Activated naive CD8-positive, alpha-beta T cell treated with anti-CD3 and anti-CD28 coated beads, Interleukin-2, amount 10 ng/mL, durations not matched to agents 7 days and 5 days (primary cell): ENCODE measurements around the gene SH2D1B. TPM values are rescaled to one million over a fixed set of nuclear protein-coding genes. Genes with fewer than 3 reads are reported as not detected.
"Not testable (repeated sequence)": the region's sequence is repeated elsewhere in the genome, so short reads cannot be mapped to it uniquely, and the experiment has no call there.

Experiments used
- ATAC-seq: fragments of 150-1000 bp; cut with Tn5 transposase; one replicate; pipeline ENCODE4 v1.10.0; 2021; ENCODE audit warnings: low read depth, moderate library complexity
- POLR2A ChIA-PET: fragments of 350-600 bp; sonication (Branson Sonifier 250); formaldehyde crosslinking; loops from one replicate; lab custom pipeline; 2021; ENCODE audit warnings: antibody characterized with exemption; lab: Charles Lee
- DNase-seq: peaks from one replicate; pipeline ENCODE4 v3.0.0; 2021
- H3K27ac Mint-ChIP-seq: one replicate; pipeline ENCODE4 v1.8.0; 2022; ENCODE audit warnings: mild to moderate bottlenecking, mixed read lengths
- H3K27me3 Mint-ChIP-seq: one replicate; pipeline ENCODE4 v1.8.0; 2022; ENCODE audit warnings: mild to moderate bottlenecking, moderate library complexity, mixed read lengths
- H3K36me3 Mint-ChIP-seq: one replicate; pipeline ENCODE4 v1.8.0; 2021; ENCODE audit warnings: mild to moderate bottlenecking, mixed read lengths
- H3K4me1 Mint-ChIP-seq: one replicate; pipeline ENCODE4 v1.8.0; 2021; ENCODE audit warnings: mixed read lengths
- H3K4me3 Mint-ChIP-seq: one replicate; pipeline ENCODE4 v1.8.0; 2022; ENCODE audit warnings: mild to moderate bottlenecking, moderate library complexity, mixed read lengths
- H3K9me3 Mint-ChIP-seq: one replicate; pipeline ENCODE4 v1.8.0; 2021; ENCODE audit warnings: mixed read lengths
- total RNA-seq, 2 experiments: library from RNA; stranded (reverse); gene quantifications; one replicate each; pipeline ENCODE4 v1.2.3, GENCODE V29; 2021

Gene SH2D1B
- total RNA-seq: not detected

GRCh38 chr1:162412002-162412401 lies at the start of gene SH2D1B:
TSS of gene SH2D1B (minus strand) at chr1:162412136. CDS start at chr1:162412016, 120 bp downstream.
- POLR2A ChIA-PET: no interaction called here
- no peak within 1 kb of the TSS for H3K4me3 Mint-ChIP-seq
- DNase-seq: no peak
- H3K27me3 Mint-ChIP-seq: peaks cover 6% of the 10 kb centered on the region
- no peaks in the 10 kb centered on the region for H3K36me3 Mint-ChIP-seq
- no peaks in the 10 kb centered on the region for H3K9me3 Mint-ChIP-seq
- no peak for ATAC-seq
- no peaks in the 10 kb centered on the region for H3K4me1 Mint-ChIP-seq
- H3K27ac Mint-ChIP-seq: no peak within 1 kb of the TSS

- POLR2A ChIA-PET: no interaction called here
- Mint-ChIP-seq H3K4me3 (no peak overlapping the region), H3K27me3 (no peaks in the 10 kb centered on the region), H3K4me1 (no peaks in the 10 kb centered on the region), H3K9me3 (no peaks in the 10 kb centered on the region), H3K27ac (no peak overlapping the region), H3K36me3 (no peaks in the 10 kb centered on the region)
- ATAC-seq: no peak
- DNase-seq: no peak
Measured at GRCh38 chr1:162458236-162458635, 46.3 kb upstream of the SH2D1B start.

GRCh38 chr1:162456323-162456722 lies 44.4 kb upstream of the SH2D1B start:
- Mint-ChIP-seq H3K27me3 (no peaks in the 10 kb centered on the region), H3K4me1 (no peaks in the 10 kb centered on the region), H3K36me3 (no peaks in the 10 kb centered on the region), H3K9me3 (no peaks in the 10 kb centered on the region), H3K4me3 (no peak overlapping the region), H3K27ac (no peak overlapping the region)
- no peak for DNase-seq
- no peak for ATAC-seq
- POLR2A ChIA-PET: no interaction called here

GRCh38 chr1:162454361-162454760 lies 42.4 kb upstream of the SH2D1B start:
- H3K4me3 Mint-ChIP-seq, H3K4me1 Mint-ChIP-seq, H3K9me3 Mint-ChIP-seq, POLR2A ChIA-PET, DNase-seq, H3K27ac Mint-ChIP-seq, H3K36me3 Mint-ChIP-seq, ATAC-seq, H3K27me3 Mint-ChIP-seq: not testable (repeated sequence)

GRCh38 chr1:162446946-162447345 lies 35.0 kb upstream of the SH2D1B start:
- peaks cover 18% of the 10 kb centered on the region for H3K27me3 Mint-ChIP-seq
- no peaks in the 10 kb centered on the region for H3K4me1 Mint-ChIP-seq
- no peaks in the 10 kb centered on the region for H3K36me3 Mint-ChIP-seq
- no peak overlapping the region for H3K4me3 Mint-ChIP-seq
- no peak overlapping the region for H3K27ac Mint-ChIP-seq
- POLR2A ChIA-PET: no interaction called here
- ATAC-seq (no peak), DNase-seq (no peak)
- no peaks in the 10 kb centered on the region for H3K9me3 Mint-ChIP-seq

GRCh38 chr1:162444903-162445302 lies 33.0 kb upstream of the SH2D1B start:
- Mint-ChIP-seq H3K9me3 (no peaks in the 10 kb centered on the region), H3K27me3 (peaks cover 29% of the 10 kb centered on the region), H3K4me3 (no peak overlapping the region), H3K27ac (no peak overlapping the region), H3K4me1 (no peaks in the 10 kb centered on the region), H3K36me3 (no peaks in the 10 kb centered on the region)
- no peak for ATAC-seq
- DNase-seq: no peak
- POLR2A ChIA-PET: no interaction called here

GRCh38 chr1:162432977-162433713 lies 21.2 kb upstream of the SH2D1B start:
- H3K4me1 Mint-ChIP-seq, H3K4me3 Mint-ChIP-seq, POLR2A ChIA-PET, H3K36me3 Mint-ChIP-seq, H3K9me3 Mint-ChIP-seq, H3K27me3 Mint-ChIP-seq, H3K27ac Mint-ChIP-seq, DNase-seq, ATAC-seq: not testable (repeated sequence)

- POLR2A ChIA-PET: no interaction called here
- Mint-ChIP-seq H3K27ac (no peak overlapping the region), H3K36me3 (no peaks in the 10 kb centered on the region), H3K27me3 (peaks cover 5% of the 10 kb centered on the region), H3K4me3 (no peak overlapping the region), H3K9me3 (no peaks in the 10 kb centered on the region), H3K4me1 (no peaks in the 10 kb centered on the region)
- no peak for DNase-seq
- ATAC-seq: no peak
Measured at GRCh38 chr1:162430583-162430982, 18.6 kb upstream of the SH2D1B start.

GRCh38 chr1:162422662-162423375 lies 10.9 kb upstream of the SH2D1B start:
- H3K27me3 Mint-ChIP-seq: peaks cover 13% of the 10 kb centered on the region
- POLR2A ChIA-PET: no interaction called here
- H3K4me1 Mint-ChIP-seq: peaks cover 3% of the 10 kb centered on the region

GRCh38 chr1:162421258-162422164 lies 9.6 kb upstream of the SH2D1B start:
- peaks cover 14% of the 10 kb centered on the region for H3K27me3 Mint-ChIP-seq
- H3K9me3 Mint-ChIP-seq: peaks cover 2% of the 10 kb centered on the region
- peaks cover 3% of the 10 kb centered on the region for H3K4me1 Mint-ChIP-seq
- POLR2A ChIA-PET: no interaction called here
- no peak for ATAC-seq
- DNase-seq: no peak
- H3K36me3 Mint-ChIP-seq: no peaks in the 10 kb centered on the region
- no peak overlapping the region for H3K4me3 Mint-ChIP-seq
- no peak overlapping the region for H3K27ac Mint-ChIP-seq

More at GRCh38 chr1:162422662-162423375, 10.9 kb upstream of the SH2D1B start:
- no peak overlapping the region for H3K27ac Mint-ChIP-seq
- H3K36me3 Mint-ChIP-seq: no peaks in the 10 kb centered on the region
- no peak for DNase-seq
- H3K9me3 Mint-ChIP-seq: peaks cover 2% of the 10 kb centered on the region
- no peak for ATAC-seq
- no peak overlapping the region for H3K4me3 Mint-ChIP-seq

GRCh38 chr1:162420120-162420519 lies 8.2 kb upstream of the SH2D1B start:
- Mint-ChIP-seq H3K36me3 (no peaks in the 10 kb centered on the region), H3K9me3 (no peaks in the 10 kb centered on the region), H3K4me1 (peaks cover 3% of the 10 kb centered on the region), H3K4me3 (no peak overlapping the region), H3K27ac (no peak overlapping the region), H3K27me3 (peaks cover 17% of the 10 kb centered on the region)
- no peak for ATAC-seq
- POLR2A ChIA-PET: no interaction called here
- no peak for DNase-seq

GRCh38 chr1:162419450-162419931 lies 7.6 kb upstream of the SH2D1B start:
- H3K4me3 Mint-ChIP-seq, DNase-seq, POLR2A ChIA-PET, H3K27ac Mint-ChIP-seq, H3K36me3 Mint-ChIP-seq, H3K4me1 Mint-ChIP-seq, H3K9me3 Mint-ChIP-seq, ATAC-seq: not testable (repeated sequence)
- H3K27me3 Mint-ChIP-seq: peaks cover 14% of the 10 kb centered on the region

GRCh38 chr1:162418584-162418983 lies 6.6 kb upstream of the SH2D1B start:
- H3K4me1 Mint-ChIP-seq, H3K4me3 Mint-ChIP-seq, H3K9me3 Mint-ChIP-seq, ATAC-seq, H3K36me3 Mint-ChIP-seq, DNase-seq, POLR2A ChIA-PET, H3K27ac Mint-ChIP-seq: not testable (repeated sequence)
- H3K27me3 Mint-ChIP-seq: peaks cover 12% of the 10 kb centered on the region
